ENCODE measurements around the gene CDH13. TPM values are rescaled to one million over a fixed set of nuclear protein-coding genes. Genes with fewer than 3 reads are reported as not detected.

The CDH13 gene
- total and polyA plus RNA-seq, 10 of the 15 experiments (the other 5 are each of a cell fraction or from before 2014, with no cell fraction given) = under 0.01 to 0.05 TPM; not detected in 8

- TF ChIP-seq ZSCAN29 (IDR thresholded peaks at IDR 0.05) (no peak), NFIC (IDR thresholded peaks at IDR 0.05; ENCODE audit: low read depth, low read length) (no peak), CEBPB (IDR thresholded peaks at IDR 0.05; ENCODE audit: borderline replicate concordance in 1 of 2, low read depth in 2 of 2, low read length in 2 of 2) (no peak), BMI1 (IDR thresholded peaks at IDR 0.05; ENCODE audit: borderline replicate concordance) (no peak), GABPA (IDR thresholded peaks at IDR 0.05; ENCODE audit: low read depth) (no peak), USF2 (IDR thresholded peaks at IDR 0.05; ENCODE audit: borderline replicate concordance, low read depth, low read length) (no peak)
Observed at GRCh38 chr16:83725313-83725712, 1098.5 kb downstream of the CDH13 start (continued).

- Histone ChIP-seq H3K4me2 (ENCODE audit: control insufficient read depth, insufficient read depth) (no peak overlapping the region), H3K9me3 (replicated peaks; ENCODE audit: control insufficient read depth, insufficient read depth, low read length) (no peaks in the 10 kb centered on the region), H3K9ac (ENCODE audit: control insufficient read depth, insufficient read depth, low read length) (no peak overlapping the region), H4K20me1 (ENCODE audit: control insufficient read depth, insufficient read depth) (no peaks in the 10 kb centered on the region), H3K4me1 (ENCODE audit: control insufficient read depth, insufficient read depth, low read length) (no peaks in the 10 kb centered on the region), H2AFZ (ENCODE audit: control insufficient read depth, low read depth, low read length) (no peak overlapping the region), H3K4me3 (no peak overlapping the region), H3K27ac (ENCODE audit: control insufficient read depth, insufficient read depth) (no peak overlapping the region), H3K79me2 (ENCODE audit: control insufficient read depth, insufficient read depth, low read length) (no peaks in the 10 kb centered on the region), H3K27me3 (replicated peaks in 1 of 2; ENCODE audit: control insufficient read depth in 2 of 2, insufficient read depth in 2 of 2, low read length in 1 of 2) (no peaks in the 10 kb centered on the region), H3K36me3 (ENCODE audit: control insufficient read depth in 2 of 2, insufficient read depth in 2 of 2, low read length in 1 of 2) (no peaks in the 10 kb centered on the region)
- RAD21 ChIA-PET (ENCODE audit: unreplicated experiment) = no interaction called here
- no peak for FAIRE-seq
- POLR2A ChIA-PET = no interaction called here
- CTCF ChIA-PET = no interaction called here
- BruUV-seq (replicated peaks) = no TSS peak
- in situ Hi-C loops (cut with MboI) (no loop called here), intact Hi-C loops (cut with micrococcal nuclease; ENCODE audit: unreplicated experiment) (no loop called here)
- no peak for ATAC-seq
- WGBS (ENCODE audit: insufficient coverage, insufficient replicate concordance, low lambda C conversion rate, missing lambda C conversion rate) = 37% methylated on average over 10 of the region's 10 CpGs
- SMC1A ChIA-PET (ENCODE audit: uncharacterized antibody, unreplicated experiment) = no interaction called here
- DNase-seq (ENCODE audit: low read depth, low spot score) = no peak
- TF ChIP-seq, protein P1, sequence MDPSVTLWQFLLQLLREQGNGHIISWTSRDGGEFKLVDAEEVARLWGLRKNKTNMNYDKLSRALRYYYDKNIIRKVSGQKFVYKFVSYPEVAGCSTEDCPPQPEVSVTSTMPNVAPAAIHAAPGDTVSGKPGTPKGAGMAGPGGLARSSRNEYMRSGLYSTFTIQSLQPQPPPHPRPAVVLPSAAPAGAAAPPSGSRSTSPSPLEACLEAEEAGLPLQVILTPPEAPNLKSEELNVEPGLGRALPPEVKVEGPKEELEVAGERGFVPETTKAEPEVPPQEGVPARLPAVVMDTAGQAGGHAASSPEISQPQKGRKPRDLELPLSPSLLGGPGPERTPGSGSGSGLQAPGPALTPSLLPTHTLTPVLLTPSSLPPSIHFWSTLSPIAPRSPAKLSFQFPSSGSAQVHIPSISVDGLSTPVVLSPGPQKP (IDR thresholded peaks at IDR 0.05; ENCODE audit: low read depth, low read length) = no peak
Observed at GRCh38 chr16:83727018-83727417, 1100.2 kb downstream of the CDH13 start.
